Ishikawa (cell line): ENCODE results near the gene ETFDH.

ENCODE experiments used
- CEBPB ChIP-seq: IDR thresholded peaks from 2 replicates; pipeline ENCODE4 v1.6.1; 2012
- EGR1 ChIP-seq: IDR thresholded peaks from 2 replicates; pipeline ENCODE4 v1.6.1; 2012
- EP300 ChIP-seq: IDR thresholded peaks from 2 replicates; pipeline ENCODE4 v1.6.1; 2012; ENCODE audit warnings: borderline replicate concordance
- FOXM1 ChIP-seq: IDR thresholded peaks from 2 replicates; pipeline ENCODE4 v1.6.1; 2012; ENCODE audit warnings: low read depth, borderline replicate concordance
- NFIC ChIP-seq: IDR thresholded peaks from 2 replicates; pipeline ENCODE4 v1.6.1; 2012
- RAD21 ChIP-seq: IDR thresholded peaks from 2 replicates; pipeline ENCODE4 v1.6.1; 2012; ENCODE audit warnings: low read depth
- TAF1 ChIP-seq: IDR thresholded peaks from 2 replicates; pipeline ENCODE4 v1.6.1; 2012; ENCODE audit warnings: low read depth, mild to moderate bottlenecking
- TCF12 ChIP-seq: IDR thresholded peaks from 2 replicates; pipeline ENCODE4 v1.6.1; 2012; ENCODE audit warnings: low read depth
- TEAD4 ChIP-seq: IDR thresholded peaks from 2 replicates; pipeline ENCODE4 v1.6.1; 2012
- YY1 ChIP-seq: IDR thresholded peaks from 2 replicates; pipeline ENCODE4 v1.6.1; 2012; ENCODE audit warnings: low read depth
- TF ChIP-seq, protein P1 (sequence below): IDR thresholded peaks from 2 replicates; pipeline ENCODE4 v1.6.1; 2012; ENCODE audit warnings: low read depth, mild to moderate bottlenecking
- TF ChIP-seq, protein P2 (sequence below): IDR thresholded peaks from 2 replicates; pipeline ENCODE4 v1.6.1; 2012
- TF ChIP-seq, protein P3 (sequence below): IDR thresholded peaks from 2 replicates; pipeline ENCODE4 v1.6.1; 2012

DNA sequence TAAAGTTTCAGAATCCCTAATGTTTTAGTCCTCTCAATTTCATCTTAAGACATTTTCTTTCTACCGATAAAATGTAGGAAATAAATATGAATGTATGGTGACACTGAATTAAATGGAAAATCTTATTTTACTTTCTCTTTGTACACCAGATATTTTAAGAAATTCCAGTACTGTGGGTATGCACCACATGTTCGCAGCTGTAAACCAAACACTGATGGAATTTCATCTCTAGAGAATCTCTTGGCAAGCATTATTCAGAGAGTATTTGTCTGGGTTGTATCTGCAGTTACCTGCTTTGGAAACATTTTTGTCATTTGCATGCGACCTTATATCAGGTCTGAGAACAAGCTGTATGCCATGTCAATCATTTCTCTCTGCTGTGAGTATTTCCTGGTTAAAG, 27.3 kb upstream of the ETFDH start:
- TF ChIP-seq, protein P1, sequence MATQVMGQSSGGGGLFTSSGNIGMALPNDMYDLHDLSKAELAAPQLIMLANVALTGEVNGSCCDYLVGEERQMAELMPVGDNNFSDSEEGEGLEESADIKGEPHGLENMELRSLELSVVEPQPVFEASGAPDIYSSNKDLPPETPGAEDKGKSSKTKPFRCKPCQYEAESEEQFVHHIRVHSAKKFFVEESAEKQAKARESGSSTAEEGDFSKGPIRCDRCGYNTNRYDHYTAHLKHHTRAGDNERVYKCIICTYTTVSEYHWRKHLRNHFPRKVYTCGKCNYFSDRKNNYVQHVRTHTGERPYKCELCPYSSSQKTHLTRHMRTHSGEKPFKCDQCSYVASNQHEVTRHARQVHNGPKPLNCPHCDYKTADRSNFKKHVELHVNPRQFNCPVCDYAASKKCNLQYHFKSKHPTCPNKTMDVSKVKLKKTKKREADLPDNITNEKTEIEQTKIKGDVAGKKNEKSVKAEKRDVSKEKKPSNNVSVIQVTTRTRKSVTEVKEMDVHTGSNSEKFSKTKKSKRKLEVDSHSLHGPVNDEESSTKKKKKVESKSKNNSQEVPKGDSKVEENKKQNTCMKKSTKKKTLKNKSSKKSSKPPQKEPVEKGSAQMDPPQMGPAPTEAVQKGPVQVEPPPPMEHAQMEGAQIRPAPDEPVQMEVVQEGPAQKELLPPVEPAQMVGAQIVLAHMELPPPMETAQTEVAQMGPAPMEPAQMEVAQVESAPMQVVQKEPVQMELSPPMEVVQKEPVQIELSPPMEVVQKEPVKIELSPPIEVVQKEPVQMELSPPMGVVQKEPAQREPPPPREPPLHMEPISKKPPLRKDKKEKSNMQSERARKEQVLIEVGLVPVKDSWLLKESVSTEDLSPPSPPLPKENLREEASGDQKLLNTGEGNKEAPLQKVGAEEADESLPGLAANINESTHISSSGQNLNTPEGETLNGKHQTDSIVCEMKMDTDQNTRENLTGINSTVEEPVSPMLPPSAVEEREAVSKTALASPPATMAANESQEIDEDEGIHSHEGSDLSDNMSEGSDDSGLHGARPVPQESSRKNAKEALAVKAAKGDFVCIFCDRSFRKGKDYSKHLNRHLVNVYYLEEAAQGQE: no peak
- TF ChIP-seq TAF1: no peak
- TF ChIP-seq TEAD4: no peak
- TF ChIP-seq, protein P2, sequence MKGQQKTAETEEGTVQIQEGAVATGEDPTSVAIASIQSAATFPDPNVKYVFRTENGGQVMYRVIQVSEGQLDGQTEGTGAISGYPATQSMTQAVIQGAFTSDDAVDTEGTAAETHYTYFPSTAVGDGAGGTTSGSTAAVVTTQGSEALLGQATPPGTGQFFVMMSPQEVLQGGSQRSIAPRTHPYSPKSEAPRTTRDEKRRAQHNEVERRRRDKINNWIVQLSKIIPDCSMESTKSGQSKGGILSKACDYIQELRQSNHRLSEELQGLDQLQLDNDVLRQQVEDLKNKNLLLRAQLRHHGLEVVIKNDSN: no peak
- no peak for TF ChIP-seq EP300
- no peak for TF ChIP-seq RAD21
- no peak for TF ChIP-seq TCF12
- no peak for TF ChIP-seq CEBPB
- no peak for TF ChIP-seq FOXM1
- TF ChIP-seq NFIC: no peak
- no peak for TF ChIP-seq EGR1
- TF ChIP-seq, protein P3, sequence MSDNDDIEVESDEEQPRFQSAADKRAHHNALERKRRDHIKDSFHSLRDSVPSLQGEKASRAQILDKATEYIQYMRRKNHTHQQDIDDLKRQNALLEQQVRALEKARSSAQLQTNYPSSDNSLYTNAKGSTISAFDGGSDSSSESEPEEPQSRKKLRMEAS: no peak
- no peak for TF ChIP-seq YY1
